RWPE1 (cell line): Measurements from ENCODE around the gene RAMACL.
A peak's percentile ranks its signal among the peaks of the same experiment; 100 is the strongest.

Experiments
- CTCF ChIA-PET: fragments of 350-600 bp; sonication (Branson Sonifier 250); formaldehyde crosslinking; extraction: SDS; loops from one replicate; lab custom pipeline; 2021; lab: Yijun Ruan, JAX
- POLR2A ChIA-PET: fragments of 400-600 bp; formaldehyde crosslinking; extraction: SDS; loops from one replicate; lab custom pipeline; 2020; ENCODE audit warnings: antibody characterized with exemption; ENCODE audit not compliant: low non-redundant PET; lab: Yijun Ruan, JAX
- DNase-seq: peaks from one replicate; pipeline ENCODE4 v3.0.0; 2012; ENCODE audit warnings: low spot score
- H3K27ac ChIP-seq: fragments of 450-650 bp; 2 replicates; pipeline ENCODE4 v1.5.1; 2017
- TF ChIP-seq, protein P1 (sequence below): fragments of 450-650 bp; conservative IDR thresholded peaks from 2 replicates; pipeline ENCODE4 v1.5.1; 2017; ENCODE audit warnings: low read depth, mild to moderate bottlenecking

The RAMACL gene

DNA sequence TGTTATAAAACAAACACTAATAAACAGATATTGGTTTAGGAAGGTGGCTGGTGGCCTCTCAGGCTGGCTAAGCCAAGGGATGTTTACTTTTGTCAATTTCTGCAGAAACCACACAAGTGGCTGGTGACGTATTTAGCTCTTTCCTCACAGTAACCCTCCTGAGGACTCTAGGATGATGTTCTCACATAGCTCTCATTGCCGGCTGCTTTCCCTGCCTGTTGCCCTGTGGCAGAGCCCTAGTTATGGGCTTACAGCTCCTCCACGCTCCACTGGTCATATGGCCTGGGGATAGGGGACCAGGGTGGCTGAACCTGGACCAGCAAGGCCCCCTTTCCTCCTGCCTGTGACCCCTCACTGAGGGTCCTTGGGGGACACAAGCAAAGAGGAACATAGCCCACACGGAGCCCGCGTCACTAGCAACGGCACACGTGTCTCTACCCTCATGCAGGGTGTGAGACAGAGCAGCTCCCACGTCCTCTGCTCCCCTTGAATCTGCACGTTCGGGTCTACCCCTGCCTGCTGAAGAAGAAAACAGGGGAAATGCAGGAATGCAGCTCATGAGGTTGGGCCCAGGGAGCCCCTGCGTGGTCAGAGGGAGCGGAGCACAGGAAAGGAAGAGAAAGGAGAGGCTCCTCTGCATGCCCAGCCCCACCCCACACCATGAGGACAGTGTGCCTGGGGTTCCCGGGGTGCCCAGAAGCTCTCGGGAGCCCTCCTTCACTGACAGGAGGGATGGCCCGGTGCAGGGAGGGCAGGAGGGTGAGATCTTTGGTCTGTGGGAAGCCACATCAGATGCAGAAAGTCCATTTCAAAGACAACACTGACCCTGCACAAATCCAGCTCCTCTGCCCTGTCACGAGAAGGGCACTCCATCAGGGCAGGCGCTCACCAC, 13.9 kb downstream of the RAMACL start:
- ChIA-PET CTCF (interaction anchor here (0.6 kb wide), 1 partner anchor 57 kb away, joined by 3 read pairs; no protein-coding TSS in a partner anchor), POLR2A (no interaction called here)
- H3K27ac ChIP-seq = peak overlapping the region; percentile 70

DNA sequence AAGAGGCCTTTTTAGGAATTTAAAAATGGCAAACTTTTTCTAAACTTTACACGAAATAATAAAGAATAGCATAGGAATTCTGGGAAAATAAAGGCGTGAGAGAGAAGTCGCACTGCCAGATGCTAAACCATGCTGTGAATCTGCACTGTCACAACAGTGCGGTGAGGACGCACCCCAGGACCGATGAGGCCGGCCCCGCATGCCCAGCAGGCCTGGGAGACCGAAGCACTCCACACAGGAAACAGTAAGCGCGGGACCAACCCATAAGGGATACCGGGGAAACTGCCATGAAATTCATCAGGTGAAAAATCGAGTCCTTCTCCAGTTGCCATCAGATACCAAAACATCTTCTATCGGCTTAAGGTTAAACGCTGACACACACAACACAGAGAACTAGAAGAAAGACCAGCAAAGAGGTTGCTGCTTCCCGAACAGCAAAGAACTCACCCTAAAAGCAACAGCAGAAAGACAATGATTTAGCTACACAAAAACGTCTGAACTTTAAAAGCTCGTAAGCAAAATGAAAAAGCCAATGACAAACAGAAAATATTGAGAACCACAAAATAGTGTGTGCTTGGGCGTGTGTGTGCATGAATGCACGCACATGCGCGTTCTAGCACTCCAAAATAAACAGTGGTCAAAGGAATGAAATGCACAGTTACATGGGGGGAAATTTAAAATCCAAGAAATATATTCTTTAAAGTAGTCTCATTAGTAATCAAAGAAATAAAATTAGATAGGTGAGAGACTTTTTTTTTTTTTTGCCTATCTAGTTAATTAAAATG, 15.4 kb downstream of the RAMACL start:
- CTCF ChIA-PET = no interaction called here
- POLR2A ChIA-PET = no interaction called here
- TF ChIP-seq, protein P1, sequence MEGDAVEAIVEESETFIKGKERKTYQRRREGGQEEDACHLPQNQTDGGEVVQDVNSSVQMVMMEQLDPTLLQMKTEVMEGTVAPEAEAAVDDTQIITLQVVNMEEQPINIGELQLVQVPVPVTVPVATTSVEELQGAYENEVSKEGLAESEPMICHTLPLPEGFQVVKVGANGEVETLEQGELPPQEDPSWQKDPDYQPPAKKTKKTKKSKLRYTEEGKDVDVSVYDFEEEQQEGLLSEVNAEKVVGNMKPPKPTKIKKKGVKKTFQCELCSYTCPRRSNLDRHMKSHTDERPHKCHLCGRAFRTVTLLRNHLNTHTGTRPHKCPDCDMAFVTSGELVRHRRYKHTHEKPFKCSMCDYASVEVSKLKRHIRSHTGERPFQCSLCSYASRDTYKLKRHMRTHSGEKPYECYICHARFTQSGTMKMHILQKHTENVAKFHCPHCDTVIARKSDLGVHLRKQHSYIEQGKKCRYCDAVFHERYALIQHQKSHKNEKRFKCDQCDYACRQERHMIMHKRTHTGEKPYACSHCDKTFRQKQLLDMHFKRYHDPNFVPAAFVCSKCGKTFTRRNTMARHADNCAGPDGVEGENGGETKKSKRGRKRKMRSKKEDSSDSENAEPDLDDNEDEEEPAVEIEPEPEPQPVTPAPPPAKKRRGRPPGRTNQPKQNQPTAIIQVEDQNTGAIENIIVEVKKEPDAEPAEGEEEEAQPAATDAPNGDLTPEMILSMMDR = no peak
- no peak for DNase-seq
- H3K27ac ChIP-seq = peak overlapping the region; percentile 80

More for the DNA sequence above, 13.9 kb downstream of the RAMACL start:
- TF ChIP-seq, protein P1 = no peak
- no peak for DNase-seq

DNA sequence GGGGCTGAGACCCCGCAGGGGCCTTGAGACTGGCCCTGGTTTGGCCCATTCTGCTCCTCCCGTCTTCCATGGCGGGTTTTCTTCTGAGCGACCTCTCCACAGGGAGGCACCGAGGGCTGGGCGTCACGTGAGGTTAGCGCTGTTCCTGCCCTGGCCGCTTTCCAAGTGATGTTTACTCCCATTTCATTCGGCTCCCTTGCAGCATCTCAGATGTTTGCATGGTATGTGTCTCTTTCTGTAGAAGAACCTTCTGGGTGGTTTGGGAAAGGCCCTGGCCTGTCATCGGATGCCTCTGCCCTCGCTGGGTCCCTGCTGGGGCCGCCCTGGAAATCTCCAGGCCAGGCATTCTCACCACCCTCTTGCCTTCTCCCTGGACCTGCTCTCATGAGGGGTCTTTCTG, 17.3 kb downstream of the RAMACL start:
- TF ChIP-seq, protein P1 = no peak
- DNase-seq = no peak

DNA sequence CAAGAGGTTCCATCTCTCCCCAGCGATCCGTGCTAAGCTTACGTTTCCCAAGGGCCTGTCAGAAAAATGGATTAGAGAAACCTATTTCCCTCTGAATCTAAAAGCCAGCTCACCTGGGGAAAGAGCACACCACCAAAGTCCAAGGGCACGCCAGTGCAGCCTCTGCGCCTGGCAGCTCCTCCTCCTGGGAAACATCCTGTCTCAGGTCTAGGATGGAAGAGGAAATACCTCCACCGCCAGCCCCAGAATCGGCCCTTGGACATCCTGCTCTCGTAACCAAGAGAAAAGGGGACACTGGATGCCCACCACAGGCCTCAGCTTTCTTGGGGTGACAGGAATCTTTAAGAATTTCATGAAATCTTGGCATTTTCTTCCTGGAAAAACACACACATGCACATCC, 18.7 kb downstream of the RAMACL start:
- H3K27ac ChIP-seq = peak overlapping the region; percentile 93
- ChIA-PET CTCF (no interaction called here), POLR2A (no interaction called here)
- TF ChIP-seq, protein P1 = no peak
- DNase-seq = no peak

More for the DNA sequence above, 17.3 kb downstream of the RAMACL start:
- POLR2A ChIA-PET = no interaction called here
- CTCF ChIA-PET = no interaction called here
- peak overlapping the region; percentile 56 for H3K27ac ChIP-seq

DNA sequence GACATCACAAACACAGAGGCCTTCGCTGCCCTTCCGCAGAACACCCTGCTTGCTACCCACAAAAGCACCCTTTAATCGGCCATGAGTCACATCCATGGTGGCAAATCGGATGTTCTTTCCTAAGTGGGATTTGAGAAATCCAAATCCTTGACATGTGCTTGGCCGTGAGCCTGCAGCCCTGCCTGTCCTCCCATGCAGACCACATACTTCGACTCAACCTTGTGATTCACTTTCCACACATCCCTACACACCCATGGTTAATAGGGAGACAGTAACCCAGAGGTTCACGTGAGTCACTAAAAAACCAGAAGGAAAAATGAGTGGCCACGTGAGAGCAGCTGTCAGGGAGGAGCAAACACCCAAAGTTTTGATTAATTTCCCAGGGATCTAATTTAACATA, 19.4 kb downstream of the RAMACL start:
- peak overlapping the region; percentile 93 for H3K27ac ChIP-seq
- peak; percentile 94 for DNase-seq
- TF ChIP-seq, protein P1 = no peak
- ChIA-PET POLR2A (no interaction called here), CTCF (no interaction called here)

DNA sequence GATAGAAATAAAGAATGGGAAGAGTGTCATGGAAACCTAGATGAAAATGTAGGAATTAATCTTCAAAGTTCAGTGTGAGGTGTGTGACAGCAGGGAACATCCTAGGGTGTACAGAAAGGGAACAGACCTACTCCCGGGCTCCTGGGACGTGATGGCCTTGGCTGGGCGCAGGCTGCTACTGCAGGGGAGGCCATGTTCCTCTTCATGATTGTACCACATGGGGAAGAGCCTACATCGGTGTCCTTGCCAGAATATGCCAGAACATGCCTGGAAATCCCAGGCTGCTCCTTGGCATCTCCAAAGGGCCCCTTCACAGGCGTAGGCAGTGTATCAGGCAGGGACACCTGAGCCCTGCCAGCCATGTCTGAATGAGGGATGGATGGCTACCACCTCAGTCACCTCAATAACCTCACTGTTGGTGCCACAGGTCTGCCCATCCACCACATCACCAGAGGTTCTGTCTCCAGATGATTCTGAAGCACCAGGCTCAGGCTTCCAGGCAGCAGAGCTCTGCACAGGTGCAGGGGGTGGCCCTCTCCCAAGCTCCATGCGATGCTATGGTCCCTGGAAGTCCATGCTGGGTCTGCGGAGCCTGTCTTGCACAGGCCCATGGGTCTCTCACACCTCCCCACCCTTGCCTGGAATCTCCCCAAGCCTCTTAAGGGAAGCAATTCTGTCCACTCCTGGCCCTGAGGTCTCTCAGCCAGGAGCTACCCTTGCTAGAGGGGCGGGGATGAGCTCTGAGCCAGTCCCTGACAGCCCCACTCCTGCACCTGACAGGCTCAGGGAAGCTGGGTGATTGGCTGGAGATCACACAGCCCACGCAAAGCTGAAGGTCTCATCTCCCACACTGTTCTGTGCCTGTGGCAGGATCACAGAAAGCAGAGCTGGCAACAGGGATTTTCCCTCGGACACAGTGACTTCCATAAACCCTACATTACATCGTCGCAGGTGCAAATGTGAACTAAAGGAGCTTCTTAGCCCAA, 20.2 kb downstream of the RAMACL start:
- ChIA-PET POLR2A (no interaction called here), CTCF (no interaction called here)
- H3K27ac ChIP-seq = peak overlapping the region; percentile 93
- no peak for DNase-seq
- TF ChIP-seq, protein P1 = no peak
